Natural killer cell (primary cell): Measurements from ENCODE around the gene KLHL35. TPM values are rescaled to one million over a fixed set of nuclear protein-coding genes. Genes with fewer than 3 reads are reported as not detected.

Experiments used
- ATAC-seq, 3 donors: fragments of 150-1000 bp in 2 of 3; fragments of 200-7000 bp in 1 of 3; cut with Tn5 transposase; 1 replicate in 1 of 3; 2 replicates in 2 of 3; pipeline ENCODE4 v1.10.0; 2021; ENCODE audit warnings: mild to moderate bottlenecking in 2 of 3, moderate library complexity in 2 of 3
- DNase-seq, 2 donors: peaks; one replicate each; pipeline versions ENCODE4 v3.0.0 to v3.0.0-alpha.2; 2013 to 2021; ENCODE audit warnings: mixed read lengths in 1 of 2
- H3K27ac ChIP-seq: one replicate; pipeline ENCODE4 v1.5.1; 2013; ENCODE audit warnings: mild to moderate bottlenecking, low read length
- H3K27me3 ChIP-seq: one replicate; pipeline ENCODE4 v1.6.1; 2013; ENCODE audit warnings: low read length; ENCODE audit not compliant: control insufficient read depth, insufficient read depth
- H3K36me3 ChIP-seq: one replicate; pipeline ENCODE4 v1.6.1; 2013; ENCODE audit warnings: low read length; ENCODE audit not compliant: control insufficient read depth, insufficient read depth
- H3K4me1 ChIP-seq: one replicate; pipeline ENCODE4 v1.6.1; 2013; ENCODE audit warnings: low read length; ENCODE audit not compliant: control insufficient read depth, insufficient read depth
- H3K4me3 ChIP-seq: one replicate; pipeline ENCODE4 v1.5.1; 2013; ENCODE audit warnings: low read length
- H3K9me3 ChIP-seq: one replicate; pipeline ENCODE4 v1.6.1; 2013; ENCODE audit warnings: low read length; ENCODE audit not compliant: control insufficient read depth, insufficient read depth
- H3K27ac Mint-ChIP-seq, 2 donors: one replicate each; pipeline ENCODE4 v1.8.0; 2022; ENCODE audit warnings: mild to moderate bottlenecking in 2 of 2, mixed read lengths in 2 of 2, moderate library complexity in 1 of 2
- H3K27me3 Mint-ChIP-seq, 2 donors: one replicate each; pipeline ENCODE4 v1.8.0; 2022; ENCODE audit warnings: low read depth in 2 of 2, mixed read lengths in 2 of 2
- H3K36me3 Mint-ChIP-seq: one replicate; pipeline ENCODE4 v1.8.0; 2022; ENCODE audit warnings: mixed read lengths
- H3K4me1 Mint-ChIP-seq, 2 donors: one replicate each; pipeline ENCODE4 v1.8.0; 2022; ENCODE audit warnings: mixed read lengths in 2 of 2
- H3K4me3 Mint-ChIP-seq: one replicate; pipeline ENCODE4 v1.8.0; 2022; ENCODE audit warnings: mild to moderate bottlenecking, moderate library complexity, mixed read lengths
- H3K9me3 Mint-ChIP-seq, 2 donors: one replicate each; pipeline ENCODE4 v1.8.0; 2022; ENCODE audit warnings: mixed read lengths in 2 of 2
- WGBS: methylation state at CpG from one replicate; pipeline ENCODE4 v1.1.7; 2013; ENCODE audit warnings: missing lambda C conversion rate; ENCODE audit not compliant: insufficient coverage; 5-methylcytosine and 5-hydroxymethylcytosine counted together
- intact Hi-C: fragments of 100-400 bp; cut with micrococcal nuclease; formaldehyde crosslinking; loops from one replicate; pipeline ENCODE4 v1.14.2; 2022
- total RNA-seq, 4 donors: library from RNA; stranded (reverse); fragments of 120-200 nt in 1 of 4; gene quantifications; one replicate each; pipeline versions ENCODE4 v1.2.3 to v1.2.4, GENCODE V29; 2013 to 2022
- TF ChIP-seq, protein P1 (sequence below): fragments of 200-600 bp; IDR thresholded peaks from one replicate; pipeline ENCODE4 v1.8.0; 2022; ENCODE audit warnings: antibody characterized with exemption

The KLHL35 gene
- total RNA-seq, 3 donors from 2014 or later (not counting 1 experiment from before 2014, with no cell fraction given), result 0.40 to 0.93 (median 0.54) TPM

GRCh38 chr11:75477614-75477935, 44.6 kb upstream of the KLHL35 start:
- peaks cover 16 to 21% of the 10 kb centered on the region in 2 donors for H3K4me1 Mint-ChIP-seq
- no peak overlapping the region for H3K4me3 Mint-ChIP-seq
- 87% methylated on average over 12 of the region's 12 CpGs for WGBS
- H3K4me3 ChIP-seq, result no peak overlapping the region
- intact Hi-C loops, result no loop called here
- H3K27me3 ChIP-seq, result no peaks in the 10 kb centered on the region
- H3K27ac Mint-ChIP-seq, result peak overlapping the region in 1 of 2 donors; percentile 54
- DNase-seq (no peak), ATAC-seq (no peak)
- H3K4me1 ChIP-seq, result peaks cover 16% of the 10 kb centered on the region
- TF ChIP-seq, protein P1, sequence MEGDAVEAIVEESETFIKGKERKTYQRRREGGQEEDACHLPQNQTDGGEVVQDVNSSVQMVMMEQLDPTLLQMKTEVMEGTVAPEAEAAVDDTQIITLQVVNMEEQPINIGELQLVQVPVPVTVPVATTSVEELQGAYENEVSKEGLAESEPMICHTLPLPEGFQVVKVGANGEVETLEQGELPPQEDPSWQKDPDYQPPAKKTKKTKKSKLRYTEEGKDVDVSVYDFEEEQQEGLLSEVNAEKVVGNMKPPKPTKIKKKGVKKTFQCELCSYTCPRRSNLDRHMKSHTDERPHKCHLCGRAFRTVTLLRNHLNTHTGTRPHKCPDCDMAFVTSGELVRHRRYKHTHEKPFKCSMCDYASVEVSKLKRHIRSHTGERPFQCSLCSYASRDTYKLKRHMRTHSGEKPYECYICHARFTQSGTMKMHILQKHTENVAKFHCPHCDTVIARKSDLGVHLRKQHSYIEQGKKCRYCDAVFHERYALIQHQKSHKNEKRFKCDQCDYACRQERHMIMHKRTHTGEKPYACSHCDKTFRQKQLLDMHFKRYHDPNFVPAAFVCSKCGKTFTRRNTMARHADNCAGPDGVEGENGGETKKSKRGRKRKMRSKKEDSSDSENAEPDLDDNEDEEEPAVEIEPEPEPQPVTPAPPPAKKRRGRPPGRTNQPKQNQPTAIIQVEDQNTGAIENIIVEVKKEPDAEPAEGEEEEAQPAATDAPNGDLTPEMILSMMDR, result no peak
- no peaks in the 10 kb centered on the region for H3K9me3 ChIP-seq
- no peaks in the 10 kb centered on the region for H3K36me3 ChIP-seq
- peaks cover 0 to 1% of the 10 kb centered on the region in 2 donors for H3K27me3 Mint-ChIP-seq
- no peaks in the 10 kb centered on the region for H3K36me3 Mint-ChIP-seq
- no peak overlapping the region for H3K27ac ChIP-seq
- no peaks in the 10 kb centered on the region for H3K9me3 Mint-ChIP-seq

DNA sequence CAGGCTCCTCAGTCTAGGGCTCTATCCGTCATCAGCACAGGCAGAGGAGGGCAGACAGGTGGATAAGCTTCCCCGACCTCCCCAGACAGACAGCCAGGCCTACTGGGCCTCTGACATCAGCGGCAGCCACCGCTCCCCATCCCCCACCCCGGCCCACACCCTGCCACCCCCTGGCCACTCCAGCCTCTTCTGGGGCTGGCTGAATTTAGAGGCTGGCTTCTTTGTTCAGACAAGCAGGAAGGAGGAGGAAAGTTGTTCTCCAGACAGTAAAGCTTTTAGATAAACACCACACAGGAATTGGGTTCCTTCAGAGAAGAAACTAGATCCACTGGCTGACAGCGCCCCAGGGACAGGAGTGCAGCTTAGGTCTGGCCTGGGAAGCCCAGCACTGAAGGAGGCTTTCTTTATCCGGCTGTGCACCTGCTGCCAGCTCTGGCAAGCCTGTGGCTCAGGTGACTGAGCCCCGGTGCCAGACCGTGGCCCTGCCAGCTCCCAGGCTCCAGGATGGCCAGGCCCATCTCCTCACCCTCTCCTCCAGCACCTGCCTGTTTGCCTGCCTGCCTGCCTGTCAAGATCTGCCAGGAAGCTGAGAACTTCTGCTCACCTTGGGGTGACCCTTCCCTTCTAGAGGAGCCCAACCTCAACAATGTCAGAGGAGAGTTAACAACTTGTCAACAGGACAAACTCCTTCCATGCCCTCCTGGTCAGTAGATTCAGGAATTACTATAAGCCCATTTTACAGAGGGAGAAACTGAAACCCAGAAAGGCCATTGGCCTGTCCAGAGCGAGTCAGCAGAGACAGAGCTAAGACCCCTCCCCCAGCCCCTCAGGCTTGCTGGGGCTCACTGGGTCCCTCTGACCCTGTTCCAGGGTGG, 44.0 kb upstream of the KLHL35 start:
- Histone ChIP-seq H3K9me3 (no peaks in the 10 kb centered on the region), H3K27me3 (no peaks in the 10 kb centered on the region), H3K36me3 (no peaks in the 10 kb centered on the region), H3K27ac (no peak overlapping the region), H3K4me3 (no peak overlapping the region), H3K4me1 (peaks cover 16% of the 10 kb centered on the region)
- H3K27ac Mint-ChIP-seq, result peak overlapping the region in 1 of 2 donors; percentile 54
- DNase-seq (no peak), ATAC-seq (no peak)
- no peaks in the 10 kb centered on the region for H3K36me3 Mint-ChIP-seq
- TF ChIP-seq, protein P1, result no peak
- H3K4me1 Mint-ChIP-seq, result peaks cover 16 to 21% of the 10 kb centered on the region in 2 donors
- intact Hi-C loops, result no loop called here
- H3K9me3 Mint-ChIP-seq, result no peaks in the 10 kb centered on the region
- peaks cover 0 to 3% of the 10 kb centered on the region in 2 donors for H3K27me3 Mint-ChIP-seq
- WGBS, result 86% methylated on average over 10 of the region's 10 CpGs
- H3K4me3 Mint-ChIP-seq, result no peak overlapping the region

- ATAC-seq, result peak; percentile 11 to 63 (median 57)
- Histone ChIP-seq H3K4me3 (no peak overlapping the region), H3K4me1 (peaks cover 16% of the 10 kb centered on the region), H3K36me3 (no peaks in the 10 kb centered on the region), H3K9me3 (no peaks in the 10 kb centered on the region), H3K27ac (peak overlapping the region; percentile 58), H3K27me3 (no peaks in the 10 kb centered on the region)
- intact Hi-C loops, result no loop called here
- H3K9me3 Mint-ChIP-seq, result no peaks in the 10 kb centered on the region
- H3K27me3 Mint-ChIP-seq, result peaks cover 0 to 3% of the 10 kb centered on the region in 2 donors
- H3K4me3 Mint-ChIP-seq, result peak overlapping the region; percentile 37
- H3K27ac Mint-ChIP-seq, result peak overlapping the region; percentile 78 to 83
- peaks cover 16 to 21% of the 10 kb centered on the region in 2 donors for H3K4me1 Mint-ChIP-seq
- 90% methylated on average over 8 of the region's 9 CpGs for WGBS
- DNase-seq, result peak in 1 of 2 donors; percentile 38
- TF ChIP-seq, protein P1, result no peak
- no peaks in the 10 kb centered on the region for H3K36me3 Mint-ChIP-seq
Measured at GRCh38 chr11:75475767-75476650, 43.0 kb upstream of the KLHL35 start.
